Activated CD8-positive, alpha-beta memory T cell treated with anti-CD3 and anti-CD28 coated beads for 1 hour (primary cell): ENCODE results near the gene RIMS3.

Experiments used
- DNase-seq, 2 donors: peaks; one replicate each; pipeline ENCODE4 v3.0.0-alpha.2; 2020; ENCODE audit warnings: low read depth in 1 of 2; ENCODE audit errors: extremely low read depth in 1 of 2

The RIMS3 gene

DNA sequence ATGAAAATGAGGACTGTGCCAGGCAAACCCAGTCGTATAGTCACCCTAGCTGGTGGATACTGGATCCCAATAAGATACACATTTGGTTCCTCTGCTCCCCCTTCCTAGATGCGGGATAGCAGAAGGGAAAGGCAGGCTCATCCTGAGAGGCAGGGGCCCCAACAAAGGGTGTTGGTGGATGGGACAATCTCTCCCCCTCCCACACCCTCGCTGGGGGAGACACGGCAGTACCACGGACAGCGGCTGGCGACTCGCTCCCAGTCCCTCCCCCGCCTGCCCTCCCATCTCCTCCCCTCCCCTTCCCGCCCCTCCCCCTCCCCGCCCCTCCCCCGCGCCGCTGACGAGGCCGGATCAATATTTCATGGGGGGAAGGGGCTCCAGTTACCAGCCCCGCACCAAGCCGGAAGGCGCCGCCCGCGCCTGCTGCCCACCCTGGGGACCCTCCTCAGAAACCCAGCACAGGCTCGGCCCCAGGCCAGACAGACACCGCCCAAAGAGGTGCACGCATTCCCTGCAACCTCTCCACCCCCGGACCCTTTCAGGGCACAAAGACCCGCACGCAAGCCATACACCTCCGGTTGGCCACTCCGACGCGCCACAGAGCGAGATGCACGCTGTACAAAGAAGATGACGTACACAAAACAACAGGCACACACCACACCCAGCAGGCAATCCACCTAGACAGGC, 11.5 kb downstream of the RIMS3 start:
- DNase-seq, result no peak

DNA sequence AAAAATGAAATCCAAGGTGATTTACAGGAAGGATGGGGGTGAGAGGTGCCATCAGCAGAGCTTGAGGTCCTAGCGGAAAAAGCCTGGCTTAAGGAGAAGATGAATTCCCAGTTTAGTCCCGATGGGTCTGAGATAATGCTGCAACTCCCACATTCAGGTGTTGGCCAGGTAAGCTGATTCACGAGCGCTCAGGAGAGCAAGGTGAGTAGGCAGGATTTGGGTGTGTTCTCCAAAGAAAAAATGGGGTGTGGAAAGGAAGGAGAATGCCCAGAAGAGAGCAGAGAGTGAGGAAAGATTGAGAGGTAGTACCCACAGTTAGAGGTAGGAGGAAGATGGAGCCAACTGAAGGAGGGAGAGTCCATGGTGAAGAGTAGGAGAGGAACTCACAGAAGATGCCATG, 12.5 kb downstream of the RIMS3 start:
- DNase-seq, result no peak

DNA sequence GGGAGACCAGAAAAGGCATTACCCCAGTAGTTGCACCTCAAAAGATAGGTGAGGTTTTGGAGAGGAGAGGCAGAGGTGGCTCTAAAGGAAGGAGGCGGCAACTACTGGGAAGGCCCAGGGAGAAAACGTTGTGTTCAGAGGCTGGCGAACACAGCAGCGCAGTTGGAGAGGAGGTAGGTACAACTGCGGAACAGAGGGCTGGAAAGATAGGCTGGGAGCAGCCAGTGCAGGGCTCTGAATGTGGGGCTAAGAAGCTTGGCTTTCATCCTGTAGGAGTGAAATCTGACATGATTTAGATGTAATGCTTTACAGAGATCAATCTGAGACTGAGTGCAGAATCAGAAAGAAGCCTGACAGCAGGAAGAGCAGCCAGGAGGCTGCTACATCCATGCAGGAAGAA, 13.0 kb downstream of the RIMS3 start:
- DNase-seq, result no peak

DNA sequence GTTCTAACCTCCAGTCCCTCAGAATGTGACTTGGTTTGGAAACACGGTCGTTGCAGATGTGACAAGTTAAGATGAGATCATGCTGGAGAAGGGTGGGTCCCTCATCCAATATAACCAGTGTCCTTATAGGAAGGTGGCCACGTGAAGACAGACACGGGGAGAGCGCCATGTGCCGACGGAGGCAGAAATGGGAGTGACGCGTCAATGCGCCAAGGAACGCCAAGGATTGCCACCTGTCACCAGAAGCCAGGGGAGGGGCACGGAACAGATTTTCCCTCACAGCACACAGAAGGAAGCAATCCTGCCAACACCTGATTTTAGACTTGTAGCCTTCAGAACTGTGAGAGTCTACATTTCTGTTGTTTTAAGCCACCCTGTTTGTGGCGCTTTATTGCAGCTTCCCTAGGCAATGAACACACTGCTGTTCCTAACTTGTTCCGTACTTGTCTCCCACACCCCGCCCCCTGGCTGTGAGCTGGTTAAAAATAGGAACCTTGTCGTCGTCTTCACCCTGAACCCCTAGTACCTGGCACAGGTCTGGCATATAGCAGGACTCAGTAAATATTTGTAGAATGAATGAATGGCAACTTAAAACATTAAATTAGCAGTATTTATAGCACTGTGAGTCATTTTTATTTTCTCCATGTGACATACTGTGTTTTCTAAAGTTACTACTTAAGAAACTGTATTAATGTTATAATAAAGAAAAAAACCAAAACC, 14.2 kb downstream of the RIMS3 start:
- DNase-seq, result no peak

DNA sequence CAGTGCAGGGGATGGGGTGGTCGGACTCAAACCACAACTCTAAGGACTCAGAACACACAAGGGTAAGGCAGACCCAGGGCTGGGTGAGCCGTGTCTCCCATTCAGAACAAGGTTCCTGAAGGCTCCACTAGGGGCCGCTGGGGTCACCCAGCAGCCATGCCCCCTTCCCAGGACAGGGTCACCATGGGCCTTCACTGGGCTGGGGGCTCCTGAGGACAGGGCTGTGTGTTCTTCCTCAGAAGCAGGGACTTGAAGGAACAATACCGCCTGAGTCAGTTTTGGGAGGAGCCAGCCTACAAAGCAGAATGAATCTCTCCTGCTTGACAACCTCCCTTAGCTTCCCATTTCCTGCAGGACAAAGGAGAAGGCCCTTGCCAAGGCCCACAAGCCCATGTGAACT, 15.4 kb downstream of the RIMS3 start:
- no peak for DNase-seq

DNA sequence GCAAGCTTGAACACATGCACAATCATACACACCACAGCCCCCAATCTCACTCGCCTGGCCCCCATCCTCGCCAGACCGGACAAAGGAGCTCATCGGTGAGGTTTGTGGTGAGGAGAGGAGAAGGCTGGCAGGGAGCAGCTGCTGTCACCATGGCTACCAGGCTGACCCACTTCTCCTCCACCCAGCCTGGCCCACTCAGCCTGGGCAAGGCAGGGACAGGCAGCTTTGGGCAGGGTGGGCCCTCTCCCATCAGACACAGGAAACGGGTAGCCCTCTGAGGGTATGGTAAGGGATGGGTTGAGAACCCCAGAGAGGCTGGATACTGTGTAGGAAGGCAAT, 15.9 kb downstream of the RIMS3 start:
- no peak for DNase-seq

DNA sequence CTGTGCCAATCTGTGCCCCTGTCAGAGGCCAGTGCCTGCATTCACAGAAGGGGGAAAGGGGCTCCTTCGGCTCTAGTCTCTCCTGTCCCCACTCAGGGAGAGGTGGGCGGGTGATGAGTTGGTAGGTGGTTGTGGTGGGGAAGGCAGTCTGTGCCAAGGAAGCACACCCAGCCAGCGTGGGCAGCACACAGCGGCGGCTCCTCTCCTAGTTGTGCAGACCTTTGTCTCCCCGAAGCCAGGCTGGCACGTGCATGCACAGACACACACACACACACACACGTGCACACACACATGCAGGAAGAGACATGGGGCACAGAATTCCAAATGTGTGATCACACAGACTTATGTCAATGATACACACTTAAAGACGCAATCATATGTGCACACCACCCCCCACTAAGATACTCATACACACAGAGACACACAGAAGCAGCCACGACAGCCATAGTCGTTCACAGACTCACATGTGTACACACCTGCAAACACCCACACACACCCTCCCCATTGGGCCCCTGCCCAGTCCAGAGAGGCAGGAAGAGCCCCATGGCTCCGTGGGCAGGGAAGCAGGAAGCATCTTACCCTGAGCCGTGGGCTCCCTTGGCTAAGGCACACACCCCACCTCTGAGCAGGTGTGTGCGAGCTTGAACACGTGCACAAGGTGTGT, 16.4 kb downstream of the RIMS3 start:
- DNase-seq, result no peak

DNA sequence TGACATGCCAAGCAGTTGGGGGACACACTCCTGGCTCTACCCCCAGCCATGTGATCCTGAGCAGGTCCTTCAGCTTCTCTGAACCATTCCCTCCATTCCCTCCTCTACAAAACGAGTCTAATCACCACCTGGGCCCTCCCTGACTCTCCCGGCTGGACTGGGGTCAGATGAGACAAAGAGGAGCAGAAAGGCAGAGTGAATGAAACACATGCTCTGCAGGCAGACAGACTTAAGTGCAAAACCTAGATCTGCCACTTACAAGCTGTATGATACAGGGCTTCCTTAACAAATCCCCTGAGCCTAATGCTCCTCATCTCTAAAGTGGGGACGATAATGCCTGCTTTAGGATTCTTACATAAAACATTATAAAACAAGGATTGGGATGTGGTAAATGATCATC, 17.3 kb downstream of the RIMS3 start:
- no peak for DNase-seq

DNA sequence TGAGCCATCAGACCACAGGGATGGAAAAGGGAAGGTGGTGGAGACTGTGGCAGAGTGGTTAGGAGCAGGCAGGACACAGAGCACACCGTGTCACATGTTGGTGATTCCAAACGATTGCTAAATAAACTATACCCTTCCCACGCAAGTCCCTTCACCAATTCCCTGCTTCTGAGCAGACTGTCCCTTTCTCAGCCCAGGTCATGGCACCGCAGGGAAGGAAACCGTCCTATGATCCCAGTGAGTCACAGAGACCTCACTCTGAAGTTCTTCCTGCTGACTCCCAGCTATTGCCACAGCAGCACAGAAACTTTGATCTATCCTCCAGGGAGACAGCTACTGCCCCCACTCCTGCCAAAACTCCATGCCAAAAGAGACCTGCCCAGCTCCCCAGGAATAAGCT, 19.2 kb downstream of the RIMS3 start:
- no peak for DNase-seq

DNA sequence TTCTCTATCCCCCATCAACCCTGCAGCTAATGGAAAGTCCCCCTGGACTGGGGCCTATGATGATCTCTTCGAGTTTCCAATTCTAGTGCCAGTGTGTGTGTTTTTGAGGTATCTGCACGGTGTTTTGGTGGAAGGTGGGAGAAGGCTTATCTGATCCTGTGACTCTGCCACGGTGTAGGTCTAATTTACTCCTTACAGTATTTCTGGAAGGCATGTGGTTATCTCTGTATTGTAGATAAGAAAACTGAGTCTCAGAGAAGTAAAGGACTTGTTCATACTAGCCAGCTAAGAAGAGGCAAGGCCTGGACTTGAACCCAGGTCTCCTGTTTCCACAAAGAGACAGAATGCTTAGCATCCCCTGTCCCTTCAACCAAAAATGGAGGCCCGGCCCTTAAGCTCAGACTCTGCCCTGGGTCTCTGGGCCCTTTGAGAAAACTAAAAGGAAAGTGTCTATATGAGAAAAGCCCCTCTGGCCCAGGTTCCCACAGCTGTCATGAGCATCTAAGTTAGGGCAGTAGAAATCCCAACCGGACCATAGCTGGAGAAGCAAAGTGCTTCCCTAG, 20.3 kb downstream of the RIMS3 start:
- no peak for DNase-seq

DNA sequence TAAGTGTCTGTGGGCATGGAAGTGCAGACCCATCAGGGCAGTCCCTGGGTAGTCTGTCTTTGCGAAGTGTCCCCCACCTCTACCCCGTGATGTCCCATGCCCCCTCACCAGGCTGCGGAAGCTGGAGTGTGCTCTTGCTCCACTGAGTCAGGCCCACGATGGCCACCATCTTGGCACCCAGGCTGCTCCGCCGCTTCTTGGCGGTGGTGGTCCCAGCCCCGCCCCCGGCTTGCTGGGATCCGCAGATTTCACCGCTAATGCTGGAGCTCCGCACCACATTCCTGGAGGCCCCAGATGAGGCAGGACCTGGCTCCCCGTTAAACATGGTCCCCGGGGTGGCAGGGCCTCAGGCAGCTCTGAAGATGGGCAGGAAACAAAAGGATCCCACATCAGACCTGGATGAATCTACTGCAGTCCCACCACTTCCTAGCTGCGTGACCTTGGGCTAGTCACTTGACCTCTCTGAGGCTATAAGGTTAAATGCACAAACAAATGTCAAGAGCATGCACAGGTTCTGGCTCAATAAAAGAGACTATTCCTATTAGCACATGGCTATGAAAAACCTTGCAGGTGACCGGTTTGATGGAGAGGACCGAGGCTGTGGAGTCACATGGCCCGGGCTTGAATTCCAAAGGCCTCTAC, 23.8 kb downstream of the RIMS3 start:
- DNase-seq, result no peak

DNA sequence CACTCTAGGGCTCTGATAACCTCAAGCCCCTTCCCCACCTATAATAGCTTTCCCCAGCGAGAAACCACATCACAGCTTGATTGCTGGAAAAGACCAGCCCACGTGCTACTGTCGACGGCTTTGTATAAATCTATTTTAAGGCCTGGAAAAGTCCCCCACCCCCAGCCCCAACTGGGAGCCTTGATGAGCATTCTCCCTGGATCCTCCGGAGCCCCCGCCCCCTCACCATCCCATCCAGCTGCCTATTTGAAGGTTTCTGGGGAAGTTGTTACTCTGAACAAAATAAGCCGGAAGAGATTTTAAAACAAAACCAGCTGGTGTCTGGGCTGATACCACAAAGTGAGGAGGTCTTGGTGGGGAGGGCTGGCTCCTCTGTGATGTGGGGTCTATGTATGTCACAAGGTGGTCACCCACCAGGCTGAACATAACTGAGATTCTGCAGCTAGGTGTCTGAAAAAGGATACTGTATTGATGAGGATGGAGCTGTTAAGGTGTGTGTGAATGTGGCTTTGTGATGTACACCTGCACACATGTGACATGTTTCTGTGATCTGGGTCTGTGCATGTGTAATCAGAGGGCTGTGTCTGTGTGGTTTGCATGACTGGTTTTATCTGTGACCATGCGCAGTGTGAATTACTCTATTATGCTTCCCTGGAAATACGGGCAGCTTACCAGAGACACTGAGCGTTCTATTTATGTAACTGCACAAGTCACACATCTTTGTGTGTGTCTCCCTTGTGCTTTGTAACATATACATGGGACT, 25.0 kb downstream of the RIMS3 start:
- DNase-seq, result no peak

DNA sequence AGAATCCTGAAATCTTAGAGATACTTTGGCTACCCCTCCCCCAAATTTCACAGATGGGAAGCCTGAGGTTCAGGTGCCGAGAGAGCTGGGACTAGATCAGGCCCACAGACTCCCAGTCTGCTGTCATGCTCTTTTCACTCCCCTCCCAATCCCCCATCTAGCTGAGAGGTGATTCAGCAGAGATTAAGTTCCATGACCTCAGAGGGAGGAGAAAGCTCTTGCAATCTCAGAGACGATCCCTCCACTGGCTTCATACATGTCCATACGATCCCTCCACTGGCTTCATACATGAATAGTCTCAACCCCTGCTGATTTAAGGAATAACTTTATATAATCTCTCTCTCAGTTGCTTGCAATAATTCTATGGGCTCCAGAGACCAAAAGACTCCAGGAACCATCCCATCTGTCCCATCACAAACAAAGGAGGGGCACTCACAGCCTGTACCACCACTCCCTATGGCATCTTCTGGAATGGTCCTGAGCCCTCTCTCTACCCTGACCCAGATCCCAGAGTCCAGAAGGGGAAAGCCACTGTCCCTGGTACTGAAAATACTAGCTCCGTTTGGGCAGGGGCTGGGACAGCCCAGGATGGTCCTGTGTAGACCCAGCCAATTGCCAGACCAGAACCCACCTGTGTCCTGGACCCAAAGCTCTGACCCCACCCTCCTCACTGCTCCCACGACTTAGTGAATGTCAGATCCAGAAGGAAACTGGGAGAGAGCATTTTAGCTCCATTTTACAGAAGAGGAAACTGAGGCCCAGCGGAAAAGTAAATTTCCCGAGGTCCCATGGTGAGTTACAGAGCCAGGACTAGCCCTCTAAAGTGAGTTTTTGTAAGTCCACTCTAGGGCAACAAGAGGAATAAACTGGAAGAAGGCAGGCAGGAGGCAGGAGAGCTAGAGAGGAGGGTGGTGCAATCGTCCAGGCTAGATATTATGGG, 27.1 kb downstream of the RIMS3 start:
- no peak for DNase-seq

DNA sequence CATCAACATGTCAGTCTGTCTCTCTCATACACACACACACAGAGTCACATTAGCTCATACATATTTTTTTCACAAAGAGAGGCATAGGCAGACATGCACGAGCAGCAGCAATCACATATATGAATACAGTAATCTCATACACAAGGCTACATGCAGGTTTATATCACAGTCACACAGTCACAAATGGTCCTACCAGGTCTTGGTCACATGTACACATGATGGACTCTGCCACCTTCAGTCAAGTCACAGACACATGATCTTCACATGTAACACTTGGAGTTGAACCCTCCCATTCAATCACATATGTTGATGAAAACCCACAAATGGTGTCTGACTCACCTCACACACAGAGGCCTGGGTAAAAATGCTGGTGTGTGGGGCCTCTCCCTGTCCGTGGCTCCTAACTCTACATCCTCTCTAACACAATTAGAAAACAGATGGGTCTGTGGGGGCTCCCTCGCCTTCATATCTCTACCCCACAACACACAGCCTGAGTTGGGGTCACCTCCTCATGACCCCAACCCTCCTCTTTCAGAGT, 27.9 kb downstream of the RIMS3 start:
- DNase-seq, result no peak

DNA sequence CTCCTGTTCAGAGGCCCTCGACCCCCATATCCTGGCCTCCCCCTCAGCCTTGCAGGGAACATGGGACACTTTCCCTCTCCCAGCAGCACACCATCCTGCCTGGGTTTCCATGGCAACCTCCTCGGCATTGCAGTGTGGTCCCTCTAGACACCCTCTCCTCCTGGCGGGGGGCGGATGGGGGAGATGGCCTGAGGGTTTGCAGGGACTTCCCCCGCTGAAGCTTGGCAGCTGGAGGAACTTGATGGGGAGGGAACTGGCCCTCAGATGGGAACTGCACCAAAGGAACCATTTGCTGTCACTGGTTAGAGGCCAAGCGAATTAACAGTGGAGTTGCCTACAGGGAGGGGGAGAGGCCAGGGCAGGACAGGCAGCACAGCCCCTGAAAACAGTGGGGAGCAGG, 28.7 kb downstream of the RIMS3 start:
- DNase-seq, result no peak

DNA sequence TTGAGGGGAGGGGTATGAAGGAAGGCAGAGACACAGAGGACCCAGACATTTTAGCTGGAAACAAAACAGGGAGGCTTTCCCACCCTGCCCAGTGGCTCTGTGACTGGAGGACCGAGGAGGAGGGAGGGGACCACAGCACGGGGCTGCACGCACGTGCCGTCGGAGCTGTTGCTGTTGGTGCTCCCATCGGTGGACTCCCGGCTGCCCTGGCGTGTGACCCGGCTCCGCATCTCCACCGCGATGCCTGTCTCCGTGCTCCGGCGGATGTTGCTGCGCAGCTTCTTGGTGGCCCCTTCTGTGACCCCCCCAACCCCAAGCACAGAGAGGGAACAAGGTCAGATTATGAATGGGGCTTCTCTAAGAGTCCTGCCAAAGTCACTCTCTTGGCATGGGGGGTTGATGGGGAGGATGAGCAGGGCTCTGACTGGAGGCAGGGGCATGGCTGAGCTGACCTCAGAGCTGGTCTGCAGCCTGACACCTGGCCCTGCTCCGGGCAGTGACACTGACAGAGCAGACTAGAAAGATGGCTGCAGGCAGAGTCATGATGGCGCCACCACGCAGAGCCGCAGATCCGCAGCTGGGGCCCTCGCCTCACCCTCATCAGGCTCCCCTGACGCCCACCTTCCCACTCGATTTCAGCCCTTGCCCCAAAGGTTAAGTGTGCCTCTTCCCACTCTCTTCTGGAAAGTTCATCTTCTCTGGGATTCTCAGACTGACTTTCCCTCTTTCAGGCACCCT, 29.6 kb downstream of the RIMS3 start:
- DNase-seq, result no peak

DNA sequence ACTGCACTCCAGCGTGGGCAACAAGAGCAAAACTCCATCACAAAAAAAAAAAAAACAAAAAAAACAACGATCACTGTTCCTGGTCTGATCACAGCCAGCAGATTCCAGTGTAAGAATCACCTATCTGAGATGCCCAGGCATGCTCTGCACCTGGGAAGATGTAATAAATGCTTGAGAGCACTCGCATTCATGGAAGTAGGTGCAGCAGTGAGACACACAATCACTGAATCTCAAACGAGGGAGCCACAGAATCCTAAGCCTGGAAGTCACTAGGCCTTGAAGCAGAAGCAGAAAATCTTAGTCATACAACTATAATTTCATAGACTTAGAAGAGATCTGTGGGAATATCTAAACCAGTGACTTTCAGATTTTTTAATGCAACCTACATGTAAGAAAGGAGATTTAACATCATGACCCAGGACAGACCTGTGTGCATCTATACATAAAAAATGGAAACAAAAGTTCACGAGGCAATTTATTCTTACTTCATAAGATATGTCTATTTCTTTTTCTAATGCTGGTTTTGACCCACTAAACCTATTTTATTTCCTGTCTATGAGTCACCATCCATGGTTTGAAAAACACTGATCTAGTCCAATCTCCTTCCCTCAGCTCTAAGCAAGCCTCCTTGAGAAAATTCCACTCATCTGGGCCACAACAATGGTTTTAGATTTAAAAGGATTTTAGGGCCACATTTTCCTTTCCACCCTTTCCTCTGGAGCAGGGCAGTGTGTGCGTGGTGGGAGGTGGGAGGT, 30.4 kb downstream of the RIMS3 start:
- no peak for DNase-seq

DNA sequence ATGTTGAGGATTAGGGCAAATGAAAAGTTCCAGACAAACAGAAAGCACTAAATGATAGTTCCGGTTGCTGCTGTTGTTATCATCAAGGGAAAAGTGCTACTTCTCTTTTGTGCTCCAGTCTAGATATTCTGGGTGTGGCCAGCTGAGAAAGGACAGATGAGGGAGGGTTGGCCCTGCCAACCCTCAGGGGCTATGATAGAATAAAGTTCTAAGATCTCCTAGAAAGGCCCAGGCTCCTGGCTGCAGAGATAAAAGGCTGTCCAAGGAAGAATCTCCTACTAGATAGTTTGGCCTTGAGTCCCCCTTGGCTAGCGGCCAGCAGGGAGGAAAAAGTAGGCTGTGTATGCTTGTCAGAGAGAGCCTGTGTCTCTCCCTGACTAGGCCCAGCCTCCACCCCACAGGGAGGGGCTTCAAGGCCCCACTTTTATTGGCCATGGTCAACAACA, 31.5 kb downstream of the RIMS3 start:
- no peak for DNase-seq
